ENCODE results near the gene ASB15.

ASB15 gene

GRCh38 chr7:123663200-123663599, 61.6 kb downstream of the ASB15 start:
- no peak for DNase-seq (ENCODE audit: low spot score)

DNA sequence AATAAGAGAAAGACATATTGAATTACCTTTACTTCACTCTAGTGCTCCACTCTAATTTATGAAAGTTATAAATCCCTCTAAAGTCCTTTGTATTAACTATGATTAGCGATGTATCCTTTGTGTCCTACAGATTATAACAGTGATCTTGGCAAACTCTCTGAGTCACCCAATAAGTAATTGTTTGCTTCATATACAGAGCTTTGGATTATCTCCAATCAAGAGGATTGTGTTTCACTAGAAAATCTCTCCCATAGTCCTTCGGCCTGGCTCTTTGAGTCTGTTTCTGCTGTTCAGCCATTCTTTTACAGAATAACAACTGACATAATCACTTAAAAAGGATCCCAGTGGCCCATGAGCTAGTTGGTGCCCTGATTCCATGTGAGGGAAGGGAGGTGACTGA, 63.5 kb downstream of the ASB15 start:
- no peak for DNase-seq (ENCODE audit: low spot score)

DNA sequence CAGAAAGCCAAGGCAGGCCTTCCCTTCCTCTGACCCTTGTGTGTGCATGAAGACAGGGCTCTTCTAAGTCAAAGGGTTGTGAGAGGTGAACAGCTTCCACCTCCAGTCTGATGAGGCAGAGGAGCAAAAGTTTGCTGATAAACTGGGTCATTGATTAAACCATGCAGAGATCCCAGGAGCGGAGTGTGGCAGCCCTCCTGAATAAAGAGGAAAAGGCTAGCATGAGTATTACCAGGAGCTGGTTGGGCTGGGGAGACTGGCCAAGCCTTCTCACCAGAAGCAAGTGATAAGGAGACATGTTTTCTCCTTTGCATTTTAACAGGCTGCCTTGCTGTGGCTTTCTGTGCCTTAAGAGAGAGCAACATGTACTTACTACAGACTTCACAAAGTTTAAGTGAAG, 64.3 kb downstream of the ASB15 start:
- DNase-seq (ENCODE audit: low spot score): no peak

DNA sequence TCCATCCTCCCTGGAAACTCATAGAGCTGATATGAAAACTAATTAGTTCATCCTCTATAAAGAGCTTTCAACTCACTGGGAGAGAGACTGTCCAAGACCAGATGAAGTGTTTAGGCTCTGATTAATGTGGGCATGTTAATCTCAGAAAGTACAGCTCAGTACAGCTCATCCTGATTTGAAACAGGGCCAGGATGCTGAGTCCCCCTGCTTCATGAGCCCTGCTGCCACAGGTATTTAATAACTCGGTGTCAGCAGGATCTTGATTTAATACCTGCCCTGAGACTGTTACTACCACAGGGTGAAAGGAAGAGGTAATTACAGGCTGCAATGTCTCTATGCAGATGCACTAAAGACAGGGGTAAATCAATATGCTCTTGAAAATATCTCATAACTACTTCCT, 64.9 kb downstream of the ASB15 start:
- peak; percentile 38 for DNase-seq (ENCODE audit: low spot score)

DNA sequence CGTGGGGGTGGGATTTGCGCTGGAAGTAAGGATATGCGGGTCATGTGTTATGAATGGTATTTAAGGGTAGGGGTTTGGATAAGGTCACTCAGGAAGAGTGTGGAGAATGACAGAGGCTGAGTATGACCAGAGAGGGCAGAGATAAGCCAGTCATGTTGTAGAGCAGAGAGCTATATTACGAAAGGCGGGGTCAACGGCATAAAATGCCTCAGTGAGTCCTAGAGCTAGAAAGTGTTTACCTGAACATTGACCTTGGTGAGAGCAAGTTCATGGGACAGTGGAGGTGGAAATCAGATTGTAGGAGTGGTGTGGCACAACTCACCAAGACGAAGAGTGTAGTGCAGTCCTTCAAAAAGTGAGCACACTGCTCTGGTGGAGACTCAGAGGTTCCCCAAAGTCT, 67.9 kb downstream of the ASB15 start:
- no peak for DNase-seq (ENCODE audit: low spot score)

GRCh38 chr7:123673137-123673732, 71.6 kb downstream of the ASB15 start:
- no peak for DNase-seq (ENCODE audit: low spot score)

DNA sequence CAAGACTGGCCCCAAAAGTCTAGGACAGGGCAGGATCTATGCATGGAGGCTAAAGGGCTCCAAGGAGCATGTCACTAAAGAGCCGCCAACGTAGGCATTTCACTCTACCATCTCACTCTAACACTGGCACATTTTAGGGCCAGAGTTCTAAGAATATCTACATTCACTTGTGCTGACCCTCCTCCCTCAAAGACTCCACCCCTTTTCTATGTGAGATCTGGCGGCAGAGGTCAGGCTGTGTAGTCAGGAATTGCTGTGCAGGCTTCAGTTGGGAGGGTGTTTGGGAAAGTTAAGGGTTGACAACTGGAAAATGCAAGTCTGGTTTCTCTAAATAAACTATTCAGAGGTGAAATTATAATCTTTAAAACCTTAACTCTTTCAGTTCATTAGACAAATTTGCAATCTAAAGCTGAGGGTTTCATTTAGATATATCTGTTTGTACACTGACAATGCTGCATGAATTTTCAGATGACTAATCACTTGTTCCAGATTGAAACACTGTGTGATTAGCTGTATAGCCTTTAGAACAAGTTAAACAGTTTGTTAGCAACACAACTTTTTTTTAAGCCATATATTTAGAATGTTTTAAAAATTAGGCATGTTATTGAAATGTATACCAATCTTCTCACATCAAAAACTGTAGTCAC, 72.3 kb downstream of the ASB15 start:
- no peak for DNase-seq (ENCODE audit: low spot score)

- DNase-seq (ENCODE audit: low spot score): peak; percentile 11
Measured at GRCh38 chr7:123674399-123675180, 73.0 kb downstream of the ASB15 start.

DNA sequence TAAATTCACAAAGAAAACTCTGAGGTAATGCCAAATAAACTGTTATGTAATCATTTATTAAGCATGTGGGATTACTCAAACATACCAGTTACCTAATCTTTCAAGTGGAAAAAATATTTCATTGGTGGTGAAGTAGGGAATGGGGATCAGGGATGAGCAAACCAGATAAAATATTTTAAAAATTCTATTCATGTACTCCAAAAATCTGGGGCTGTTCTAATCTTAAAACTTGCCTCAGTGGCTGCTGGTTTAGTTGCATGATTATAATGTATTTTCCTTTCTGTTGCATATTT, 73.5 kb downstream of the ASB15 start:
- peak; percentile 35 for DNase-seq (ENCODE audit: low spot score)

- no peak for DNase-seq (ENCODE audit: low spot score)
Measured at GRCh38 chr7:123677061-123677715, 75.6 kb downstream of the ASB15 start.

- DNase-seq (ENCODE audit: low spot score): no peak
Measured at GRCh38 chr7:123679614-123680013, 78.0 kb downstream of the ASB15 start.

- no peak for DNase-seq (ENCODE audit: low spot score)
Measured at GRCh38 chr7:123680580-123680979, 79.0 kb downstream of the ASB15 start.

- DNase-seq (ENCODE audit: low spot score): no peak
Measured at GRCh38 chr7:123681561-123681960, 79.9 kb downstream of the ASB15 start.

- DNase-seq (ENCODE audit: low spot score): peak; percentile 68
Measured at GRCh38 chr7:123682690-123683089, 81.1 kb downstream of the ASB15 start.

DNA sequence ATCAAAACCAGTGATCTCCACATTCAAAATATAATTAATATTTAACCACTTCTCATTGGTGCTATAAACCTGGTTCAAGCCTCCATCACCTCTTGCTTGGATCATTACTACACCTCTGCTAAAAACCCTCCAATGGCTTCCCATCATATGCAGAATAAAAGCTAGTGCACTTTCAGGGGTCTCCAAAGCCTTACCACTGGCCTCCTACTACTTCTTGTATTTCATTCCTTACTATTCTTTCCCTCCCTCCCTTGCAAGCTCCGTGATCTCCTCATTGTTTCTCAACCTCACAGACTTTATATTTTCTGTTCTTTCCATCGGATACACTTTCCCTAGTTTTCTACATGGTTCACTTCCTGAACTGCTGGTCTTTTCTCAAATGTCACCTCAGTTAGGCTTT, 85.5 kb downstream of the ASB15 start:
- DNase-seq (ENCODE audit: low spot score): no peak

DNA sequence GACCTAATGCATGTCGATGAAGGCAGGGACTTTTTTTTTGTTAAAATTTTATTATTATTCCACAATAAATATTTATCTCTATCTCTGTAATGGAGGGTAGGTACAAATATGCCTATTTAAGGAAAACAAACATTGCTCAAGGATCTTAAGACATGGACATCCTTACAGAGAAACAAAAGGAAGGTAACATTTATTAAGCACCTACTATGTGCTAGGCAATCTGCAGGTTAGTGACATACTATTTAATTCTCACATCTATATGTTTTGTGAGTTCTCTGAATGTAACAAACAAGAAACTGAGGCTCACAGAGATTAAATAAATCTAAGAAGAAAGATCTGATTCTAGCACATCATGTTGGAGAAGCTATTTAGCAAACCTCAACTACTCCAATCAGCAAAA, 86.1 kb downstream of the ASB15 start:
- DNase-seq (ENCODE audit: low spot score): no peak

All from kidney tubule cell (primary cell).